Measurements from ENCODE around the gene SLC46A3. TPM values are rescaled to one million over a fixed set of nuclear protein-coding genes. Genes with fewer than 3 reads are reported as not detected.

Gene SLC46A3
- total RNA-seq, 1 experiment from 2014 or later: 8.1 TPM

GRCh38 chr13:28678809-28679208, 40.0 kb downstream of the SLC46A3 start:
- Mint-ChIP-seq H3K4me1 (ENCODE audit: insufficient read depth, unreplicated experiment) (no peaks in the 10 kb centered on the region), H3K4me3 (ENCODE audit: unreplicated experiment) (no peak overlapping the region), H3K9me3 (ENCODE audit: unreplicated experiment) (no peaks in the 10 kb centered on the region), H3K36me3 (ENCODE audit: insufficient read depth, unreplicated experiment) (peaks cover 54% of the 10 kb centered on the region), H3K27me3 (ENCODE audit: insufficient read depth, unreplicated experiment) (no peaks in the 10 kb centered on the region), H3K27ac (ENCODE audit: low read depth, unreplicated experiment) (no peak overlapping the region)
- POLR2A ChIA-PET: no interaction called here
- TF ChIP-seq, protein P1, sequence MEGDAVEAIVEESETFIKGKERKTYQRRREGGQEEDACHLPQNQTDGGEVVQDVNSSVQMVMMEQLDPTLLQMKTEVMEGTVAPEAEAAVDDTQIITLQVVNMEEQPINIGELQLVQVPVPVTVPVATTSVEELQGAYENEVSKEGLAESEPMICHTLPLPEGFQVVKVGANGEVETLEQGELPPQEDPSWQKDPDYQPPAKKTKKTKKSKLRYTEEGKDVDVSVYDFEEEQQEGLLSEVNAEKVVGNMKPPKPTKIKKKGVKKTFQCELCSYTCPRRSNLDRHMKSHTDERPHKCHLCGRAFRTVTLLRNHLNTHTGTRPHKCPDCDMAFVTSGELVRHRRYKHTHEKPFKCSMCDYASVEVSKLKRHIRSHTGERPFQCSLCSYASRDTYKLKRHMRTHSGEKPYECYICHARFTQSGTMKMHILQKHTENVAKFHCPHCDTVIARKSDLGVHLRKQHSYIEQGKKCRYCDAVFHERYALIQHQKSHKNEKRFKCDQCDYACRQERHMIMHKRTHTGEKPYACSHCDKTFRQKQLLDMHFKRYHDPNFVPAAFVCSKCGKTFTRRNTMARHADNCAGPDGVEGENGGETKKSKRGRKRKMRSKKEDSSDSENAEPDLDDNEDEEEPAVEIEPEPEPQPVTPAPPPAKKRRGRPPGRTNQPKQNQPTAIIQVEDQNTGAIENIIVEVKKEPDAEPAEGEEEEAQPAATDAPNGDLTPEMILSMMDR (IDR thresholded peaks at IDR 0.05; ENCODE audit: unreplicated experiment): no peak
- CTCF ChIA-PET: interaction anchor here (0.6 to 2.9 kb wide), 3 partner anchors 118 to 1876 kb away, joined by 3 to 49 read pairs (median 3); no protein-coding TSS in a partner anchor
- DNase-seq (ENCODE audit: unreplicated experiment): no peak
- intact Hi-C loops (cut with micrococcal nuclease): loop anchor here (1.0 to 5.0 kb wide), 2 partner anchors 38 to 117 kb away; partner anchors contain the start of gene SLC46A3
- no TSS peak for BruUV-seq (replicated peaks)

DNA sequence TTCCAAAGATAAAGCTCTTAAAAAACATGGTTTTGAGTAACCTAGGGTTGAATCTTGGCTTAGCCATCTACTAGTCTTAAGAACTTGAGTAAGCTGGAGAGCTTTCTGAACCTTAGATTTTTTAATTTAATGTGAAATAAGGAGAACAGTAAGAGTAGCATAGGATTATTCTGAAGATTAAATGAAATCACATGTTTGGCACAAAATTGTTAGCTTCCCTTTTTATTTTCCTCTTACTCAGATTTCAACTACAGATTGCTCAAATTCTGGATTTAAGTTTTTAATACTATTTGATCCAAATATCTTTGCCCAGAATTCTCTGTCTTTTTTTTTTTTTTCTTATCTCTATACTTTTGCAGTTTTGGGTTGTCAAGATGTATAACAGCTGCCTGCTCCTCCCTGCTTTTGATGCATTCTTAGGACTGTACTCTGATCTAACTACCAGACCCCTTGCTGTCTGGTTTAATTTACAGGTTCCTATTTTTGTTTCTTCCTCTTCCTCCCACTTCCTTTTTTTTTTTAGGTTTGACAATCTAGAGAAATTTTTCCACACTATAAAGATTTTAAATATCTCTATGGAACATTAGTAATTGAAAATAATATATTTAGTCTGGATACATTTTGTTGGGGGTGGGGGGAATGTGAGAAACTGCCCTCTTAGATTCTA, 47.5 kb downstream of the SLC46A3 start:
- TF ChIP-seq, protein P1 (IDR thresholded peaks at IDR 0.05; ENCODE audit: unreplicated experiment): no peak
- Mint-ChIP-seq H3K27ac (ENCODE audit: low read depth, unreplicated experiment) (no peak overlapping the region), H3K4me1 (ENCODE audit: insufficient read depth, unreplicated experiment) (no peaks in the 10 kb centered on the region), H3K36me3 (ENCODE audit: insufficient read depth, unreplicated experiment) (peaks cover 93% of the 10 kb centered on the region), H3K9me3 (ENCODE audit: unreplicated experiment) (no peaks in the 10 kb centered on the region), H3K4me3 (ENCODE audit: unreplicated experiment) (no peak overlapping the region), H3K27me3 (ENCODE audit: insufficient read depth, unreplicated experiment) (no peaks in the 10 kb centered on the region)
- no TSS peak for BruUV-seq (replicated peaks)
- no peak for DNase-seq (ENCODE audit: unreplicated experiment)
- ChIA-PET POLR2A (interaction anchor here (0.6 kb wide), 2 partner anchors 106 to 560 kb away, joined by 3 read pairs; no protein-coding TSS in a partner anchor), CTCF (interaction anchor here (0.6 to 1.6 kb wide), 6 partner anchors 9 to 516 kb away, joined by 3 to 6 read pairs (median 4); partner anchors contain the start of gene POMP)
- intact Hi-C loops (cut with micrococcal nuclease): no loop called here

DNA sequence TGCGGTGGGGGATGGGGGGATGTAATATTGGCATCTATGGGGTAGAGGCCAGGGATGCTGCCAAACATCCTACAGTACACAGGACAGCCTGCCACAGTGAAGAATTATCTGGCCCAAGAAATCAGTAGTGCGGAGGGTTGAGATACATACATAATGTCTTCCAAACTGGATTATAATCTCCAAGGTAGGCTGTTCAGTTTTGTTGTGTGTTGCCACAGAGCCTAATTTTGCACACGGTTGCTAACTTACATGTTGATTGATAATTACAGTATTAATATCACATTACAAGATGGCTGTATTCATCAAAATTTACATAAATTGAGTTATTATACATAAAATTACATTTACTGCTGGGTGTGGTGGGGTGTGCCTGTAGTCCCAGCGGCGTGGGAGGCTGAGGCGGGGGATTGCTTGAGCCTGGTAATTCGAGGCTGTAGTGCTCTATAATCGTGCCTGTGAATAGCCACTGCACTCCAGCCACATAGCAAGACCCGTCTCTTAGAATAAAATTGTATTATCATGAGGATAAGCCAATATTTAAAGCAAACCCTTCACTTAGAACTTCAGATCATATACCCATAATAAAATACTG, 51.8 kb downstream of the SLC46A3 start:
- TF ChIP-seq, protein P1 (IDR thresholded peaks at IDR 0.05; ENCODE audit: unreplicated experiment): no peak
- Mint-ChIP-seq H3K36me3 (ENCODE audit: insufficient read depth, unreplicated experiment) (peaks cover 96% of the 10 kb centered on the region), H3K4me3 (ENCODE audit: unreplicated experiment) (no peak overlapping the region), H3K4me1 (ENCODE audit: insufficient read depth, unreplicated experiment) (peaks cover 3% of the 10 kb centered on the region), H3K9me3 (ENCODE audit: unreplicated experiment) (no peaks in the 10 kb centered on the region), H3K27ac (ENCODE audit: low read depth, unreplicated experiment) (no peak overlapping the region), H3K27me3 (ENCODE audit: insufficient read depth, unreplicated experiment) (no peaks in the 10 kb centered on the region)
- BruUV-seq (replicated peaks): no TSS peak
- CTCF ChIA-PET: no interaction called here
- no peak for DNase-seq (ENCODE audit: unreplicated experiment)
- POLR2A ChIA-PET: interaction anchor here (0.7 kb wide), 1 partner anchor 12 kb away, joined by 3 read pairs; no protein-coding TSS in a partner anchor
- intact Hi-C loops (cut with micrococcal nuclease): no loop called here

GRCh38 chr13:28659621-28659970, 59.2 kb downstream of the SLC46A3 start:
- intact Hi-C loops (cut with micrococcal nuclease): no loop called here
- BruUV-seq (replicated peaks): no TSS peak
- peaks cover 43% of the 10 kb centered on the region for H3K36me3 Mint-ChIP-seq (ENCODE audit: insufficient read depth, unreplicated experiment)
- H3K4me1 Mint-ChIP-seq (ENCODE audit: insufficient read depth, unreplicated experiment): peaks cover 48% of the 10 kb centered on the region
- peak overlapping the region; percentile 97 for H3K27ac Mint-ChIP-seq (ENCODE audit: low read depth, unreplicated experiment)
- ChIA-PET POLR2A (interaction anchor here (0.7 to 3.1 kb wide), 16 partner anchors 9 to 1039 kb away, joined by 3 to 29 read pairs (median 4); partner anchors contain the start of genes PAN3 and SLC46A3), CTCF (interaction anchor here (0.6 to 2.9 kb wide), 4 partner anchors 11 to 363 kb away, joined by 3 to 16 read pairs (median 4); no protein-coding TSS in a partner anchor)
- peak; percentile 40 for DNase-seq (ENCODE audit: unreplicated experiment)
- no peaks in the 10 kb centered on the region for H3K9me3 Mint-ChIP-seq (ENCODE audit: unreplicated experiment)
- TF ChIP-seq, protein P1 (IDR thresholded peaks at IDR 0.05; ENCODE audit: unreplicated experiment): no peak
- no peaks in the 10 kb centered on the region for H3K27me3 Mint-ChIP-seq (ENCODE audit: insufficient read depth, unreplicated experiment)
- H3K4me3 Mint-ChIP-seq (ENCODE audit: unreplicated experiment): peak overlapping the region; percentile 90

Data from MCF 10A (cell line).